Measurements from ENCODE around the gene NFATC3.

DNA sequence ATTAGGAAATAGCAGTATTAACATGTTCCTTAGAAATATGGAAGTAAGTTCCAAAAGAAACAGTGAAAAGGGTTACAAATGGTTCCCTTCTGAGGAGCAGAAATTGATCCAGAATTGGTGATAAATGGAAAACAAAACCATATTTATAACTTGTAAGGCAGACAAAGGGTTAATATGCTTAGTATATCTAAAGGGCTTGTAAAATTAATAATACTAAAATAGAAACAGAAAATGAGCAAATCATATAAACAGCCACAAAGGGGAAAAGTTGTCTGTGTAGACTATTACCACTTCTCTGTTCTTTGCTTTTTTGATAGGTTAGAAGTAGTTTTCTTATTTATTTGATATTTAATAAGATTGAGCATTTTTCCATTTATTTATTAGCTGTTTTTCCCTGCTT, 64.4 kb downstream of the NFATC3 start:
- TF ChIP-seq POLR2A (IDR thresholded peaks at IDR 0.05) (no peak), POLR2AphosphoS5 (IDR thresholded peaks at IDR 0.05) (no peak)
- TF ChIP-seq, protein P1, sequence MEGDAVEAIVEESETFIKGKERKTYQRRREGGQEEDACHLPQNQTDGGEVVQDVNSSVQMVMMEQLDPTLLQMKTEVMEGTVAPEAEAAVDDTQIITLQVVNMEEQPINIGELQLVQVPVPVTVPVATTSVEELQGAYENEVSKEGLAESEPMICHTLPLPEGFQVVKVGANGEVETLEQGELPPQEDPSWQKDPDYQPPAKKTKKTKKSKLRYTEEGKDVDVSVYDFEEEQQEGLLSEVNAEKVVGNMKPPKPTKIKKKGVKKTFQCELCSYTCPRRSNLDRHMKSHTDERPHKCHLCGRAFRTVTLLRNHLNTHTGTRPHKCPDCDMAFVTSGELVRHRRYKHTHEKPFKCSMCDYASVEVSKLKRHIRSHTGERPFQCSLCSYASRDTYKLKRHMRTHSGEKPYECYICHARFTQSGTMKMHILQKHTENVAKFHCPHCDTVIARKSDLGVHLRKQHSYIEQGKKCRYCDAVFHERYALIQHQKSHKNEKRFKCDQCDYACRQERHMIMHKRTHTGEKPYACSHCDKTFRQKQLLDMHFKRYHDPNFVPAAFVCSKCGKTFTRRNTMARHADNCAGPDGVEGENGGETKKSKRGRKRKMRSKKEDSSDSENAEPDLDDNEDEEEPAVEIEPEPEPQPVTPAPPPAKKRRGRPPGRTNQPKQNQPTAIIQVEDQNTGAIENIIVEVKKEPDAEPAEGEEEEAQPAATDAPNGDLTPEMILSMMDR (IDR thresholded peaks at IDR 0.05 in 8 of 11, conservative IDR thresholded peaks at IDR 0.05 in 3 of 11): no peak

All from spleen (tissue), 7 donors.